Vagina (tissue), 2 donors: Measurements from ENCODE around the gene CCBE1.

ENCODE experiments used
- CTCF ChIP-seq, 3 experiments: fragments of 450-650 bp in 2 of 3; fragments of 200-600 bp in 1 of 3; sonication (generic) in 1 of 3; IDR thresholded peaks; one replicate each; pipeline ENCODE4 v1.5.1; 2017 to 2019; ENCODE audit warnings: antibody characterized with exemption in 3 of 3, mild to moderate bottlenecking in 2 of 3, moderate library complexity in 2 of 3
- POLR2A ChIP-seq, 2 donors: fragments of 450-650 bp; IDR thresholded peaks; one replicate each; pipeline ENCODE4 v1.6.1; 2017; ENCODE audit warnings: antibody characterized with exemption in 2 of 2, mild to moderate bottlenecking in 2 of 2, moderate library complexity in 2 of 2
- POLR2AphosphoS5 ChIP-seq, 2 donors: sonication (generic); formaldehyde crosslinking; IDR thresholded peaks; one replicate each; pipeline ENCODE4 v1.9.0; 2017; ENCODE audit warnings: antibody characterized with exemption in 2 of 2, mild to moderate bottlenecking in 2 of 2, low read depth in 1 of 2; ENCODE audit not compliant: insufficient read depth in 1 of 2

DNA sequence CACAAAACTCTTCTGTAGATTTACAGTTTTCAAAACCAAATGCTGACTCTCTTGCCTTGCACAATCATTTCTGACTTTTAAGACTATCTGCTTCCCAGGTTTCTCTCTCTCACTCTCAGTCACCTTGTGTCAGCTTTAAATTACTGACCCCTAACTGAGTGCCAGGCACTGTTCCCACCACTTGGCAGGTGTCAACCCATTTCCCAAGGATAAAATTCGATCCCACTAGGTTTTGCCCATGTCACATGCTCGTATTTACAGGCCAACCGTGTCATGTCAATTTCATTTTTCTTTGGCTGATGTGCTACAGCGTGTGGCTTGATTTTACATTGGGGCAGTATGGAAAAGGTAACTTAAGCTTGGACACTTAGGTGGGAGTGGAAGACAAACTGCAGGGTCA is 312.0 kb downstream of the CCBE1 start:
- TF ChIP-seq CTCF (IDR thresholded peaks at IDR 0.05): no peak
- TF ChIP-seq POLR2A (IDR thresholded peaks at IDR 0.05): no peak
- no peak for TF ChIP-seq POLR2AphosphoS5 (IDR thresholded peaks at IDR 0.05; ENCODE audit: insufficient read depth in 1 of 2, low read depth in 1 of 2)
